Testis (tissue), 3 donors: ENCODE results near the gene UBE2D3. TPM values are rescaled to one million over a fixed set of nuclear protein-coding genes. Genes with fewer than 3 reads are reported as not detected.

Experiments used
- DNase-seq: peaks from one replicate; pipeline ENCODE4 v3.0.0-alpha.2; 2019
- H3K27ac ChIP-seq, 2 donors: fragments of 200-600 bp; sonication (generic); one replicate each; pipeline ENCODE4 v1.5.1; 2019
- H3K27me3 ChIP-seq: fragments of 200-600 bp; sonication (generic); one replicate; pipeline ENCODE4 v1.5.1; 2019
- H3K36me3 ChIP-seq: fragments of 200-600 bp; sonication (generic); one replicate; pipeline ENCODE4 v1.5.1; 2017; ENCODE audit warnings: low read depth; ENCODE audit errors: missing control alignments
- H3K4me1 ChIP-seq: fragments of 200-600 bp; sonication (generic); one replicate; pipeline ENCODE4 v1.5.1; 2019
- H3K4me3 ChIP-seq, 2 donors: fragments of 200-600 bp; sonication (generic); one replicate each; pipeline ENCODE4 v1.5.1; 2017 to 2019
- H3K9me3 ChIP-seq: fragments of 200-600 bp; sonication (generic); one replicate; pipeline ENCODE4 v1.5.1; 2017
- CTCF ChIP-seq, 3 experiments: fragments of 450-650 bp in 2 of 3; fragments of 200-600 bp in 1 of 3; sonication (generic) in 1 of 3; IDR thresholded peaks; one replicate each; pipeline ENCODE4 v1.5.1; 2016 to 2019; ENCODE audit warnings: antibody characterized with exemption in 3 of 3, mild to moderate bottlenecking in 2 of 3, moderate library complexity in 1 of 3
- POLR2A ChIP-seq: fragments of 450-650 bp; IDR thresholded peaks from one replicate; pipeline ENCODE4 v1.6.1; 2017; ENCODE audit warnings: antibody characterized with exemption, mild to moderate bottlenecking, moderate library complexity
- WGBS, 2 donors: methylation state at CpG; one replicate each; pipeline ENCODE4 v1.1.5; 2018; 5-methylcytosine and 5-hydroxymethylcytosine counted together
- intact Hi-C: fragments of 100-400 bp; cut with DNase I; formaldehyde crosslinking; loops from one replicate; pipeline ENCODE4 v1.15.1; 2023; ENCODE audit warnings: low total_unique reads
- polyA plus RNA-seq: library from polyadenylated mRNA; stranded (reverse); fragments of 350-450 nt; fragmentation: Illumina TruSeq; extraction: RNeasy Lipid Tissue Mini Kit (QIAGEN cat#74804); gene quantifications from one replicate; pipeline ENCODE4 v1.2.3, GENCODE V29; 2014; ENCODE audit warnings: low read depth, low replicate concordance; ENCODE audit not compliant: insufficient read depth
- small RNA-seq, 2 donors: library from RNA; depleted of rRNA; stranded (forward); fragments of <200 nt; gene quantifications; one replicate each; pipeline ENCODE3, GENCODE V24; 2016
- total RNA-seq, 2 donors: library from RNA; depleted of rRNA; stranded (reverse); fragments of >200 nt; gene quantifications; one replicate each; pipeline ENCODE4 v1.2.3, GENCODE V29; 2016

Gene UBE2D3
- total and polyA plus RNA-seq, 3 donors from 2014 or later: 286 to 363 (median 357) TPM

- 94 to 95% methylated on average over 2 of the region's 2 CpGs for whole genome bisulfite sequencing, 2 donors
- H3K9me3 ChIP-seq: no peaks in the 10 kb centered on the region
- no peak overlapping the region for H3K4me3 ChIP-seq
- no peak for DNase-seq
- no peaks in the 10 kb centered on the region for H3K36me3 ChIP-seq
- H3K4me1 ChIP-seq: no peaks in the 10 kb centered on the region
- H3K27ac ChIP-seq: no peak overlapping the region
- no peaks in the 10 kb centered on the region for H3K27me3 ChIP-seq
- intact Hi-C loops: no loop called here
- TF ChIP-seq POLR2A (no peak), CTCF (IDR thresholded peaks at IDR 0.05) (no peak)
These were observed 73.3 kb downstream of the UBE2D3 start for GRCh38 chr4:102754044-102754443.

GRCh38 chr4:102751941-102752340 lies 75.4 kb downstream of the UBE2D3 start:
- no peaks in the 10 kb centered on the region for H3K36me3 ChIP-seq
- no peaks in the 10 kb centered on the region for H3K27me3 ChIP-seq
- TF ChIP-seq POLR2A (no peak), CTCF (IDR thresholded peaks at IDR 0.05) (no peak)
- H3K4me1 ChIP-seq: no peaks in the 10 kb centered on the region
- 78 to 87% methylated on average over 4 of the region's 4 CpGs for WGBS, 2 donors
- no peak overlapping the region for H3K27ac ChIP-seq
- no peak overlapping the region for H3K4me3 ChIP-seq
- no peak for DNase-seq
- H3K9me3 ChIP-seq: no peaks in the 10 kb centered on the region
- intact Hi-C loops: no loop called here

Small RNA genes within 50 kb of the gene (small RNA-seq; reads per million reads assigned to genes)
- gene RNU7-151P: 0 reads per million in 2 donors

Other genes with a start within 250 kb of the UBE2D3 start
- 10 to 100 TPM; 13.6 to 22.7 TPM for gene MANBA, start 66.6 kb downstream of the UBE2D3 start, total RNA-seq
- 9.2 TPM for gene MANBA, start 66.6 kb downstream of the UBE2D3 start, polyA plus RNA-seq
- 10 to 100 TPM in 1 of 2 donors, 1 to 10 TPM in 1; 8.4 to 10.3 TPM for gene CISD2, start 41.4 kb upstream of the UBE2D3 start, total RNA-seq
- gene CISD2, start 41.4 kb upstream of the UBE2D3 start, polyA plus RNA-seq: 19.4 TPM
- gene SLC9B1, start 192.2 kb upstream of the UBE2D3 start, total RNA-seq: 10 to 100 TPM; 23.4 to 27.2 TPM
- 108 TPM for gene SLC9B1, start 192.2 kb upstream of the UBE2D3 start, polyA plus RNA-seq
- 10 to 100 TPM; 10.2 to 14.6 TPM for gene SLC9B2, start 249.2 kb upstream of the UBE2D3 start, total RNA-seq
- 9.7 TPM for gene SLC9B2, start 249.2 kb upstream of the UBE2D3 start, polyA plus RNA-seq